GM18868 (cell line): ENCODE data around the gene HLA-E.
"Not testable (repeated sequence)": the region's sequence is repeated elsewhere in the genome, so short reads cannot be mapped to it uniquely, and the experiment has no call there.

Source experiments
- ATAC-seq: cut with Tn5 transposase; IDR thresholded peaks from one replicate; pipeline ENCODE4 v1.9.1; 2021; ENCODE audit warnings: mild to moderate bottlenecking, moderate library complexity; ENCODE audit not compliant: unreplicated experiment

Gene HLA-E

DNA sequence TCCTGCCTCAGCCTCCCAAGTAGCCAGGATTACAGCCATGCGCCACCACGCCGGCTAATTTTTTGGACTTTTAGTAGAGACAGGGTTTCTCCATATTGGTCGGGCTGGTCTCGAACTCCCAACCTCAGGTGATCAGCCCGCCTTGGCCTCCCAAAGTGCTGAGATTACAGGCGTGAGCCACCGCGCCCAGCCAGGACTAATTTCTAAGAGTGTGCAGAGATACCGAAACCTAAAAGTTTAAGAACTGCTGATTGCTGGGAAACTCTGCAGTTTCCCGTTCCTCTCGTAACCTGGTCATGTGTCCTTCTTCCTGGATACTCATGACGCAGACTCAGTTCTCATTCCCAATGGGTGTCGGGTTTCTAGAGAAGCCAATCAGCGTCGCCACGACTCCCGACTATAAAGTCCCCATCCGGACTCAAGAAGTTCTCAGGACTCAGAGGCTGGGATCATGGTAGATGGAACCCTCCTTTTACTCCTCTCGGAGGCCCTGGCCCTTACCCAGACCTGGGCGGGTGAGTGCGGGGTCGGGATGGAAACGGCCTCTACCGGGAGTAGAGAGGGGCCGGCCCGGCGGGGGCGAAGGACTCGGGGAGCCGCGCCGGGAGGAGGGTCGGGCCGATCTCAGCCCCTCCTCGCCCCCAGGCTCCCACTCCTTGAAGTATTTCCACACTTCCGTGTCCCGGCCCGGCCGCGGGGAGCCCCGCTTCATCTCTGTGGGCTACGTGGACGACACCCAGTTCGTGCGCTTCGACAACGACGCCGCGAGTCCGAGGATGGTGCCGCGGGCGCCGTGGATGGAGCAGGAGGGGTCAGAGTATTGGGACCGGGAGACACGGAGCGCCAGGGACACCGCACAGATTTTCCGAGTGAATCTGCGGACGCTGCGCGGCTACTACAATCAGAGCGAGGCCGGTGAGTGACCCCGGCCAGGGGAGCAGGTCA, at the start of gene HLA-E:
HLA-E (plus strand) TSS at position 429 of the 945 bp plus-strand sequence; CDS start at position 452, 23 bp downstream.
- ATAC-seq: peak; percentile 83

DNA sequence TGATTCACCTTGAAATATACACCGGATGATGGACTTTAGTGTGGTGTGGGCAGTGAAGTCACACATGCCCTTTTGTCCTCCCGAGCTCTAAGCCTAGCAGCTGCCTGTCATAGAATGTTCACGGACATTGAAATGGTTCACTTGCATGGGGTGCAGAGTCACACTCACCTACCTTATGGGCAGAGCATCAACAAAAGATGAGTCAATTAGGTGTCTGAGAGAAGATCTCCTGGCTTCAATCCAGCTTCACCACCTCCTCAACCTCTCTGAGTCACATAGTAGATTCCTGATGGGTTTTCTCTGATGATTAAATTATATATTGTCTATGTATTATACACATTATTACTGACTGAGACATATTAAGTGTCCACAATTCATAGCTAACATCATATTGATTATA, 48.1 kb upstream of the HLA-E start:
- no peak for ATAC-seq

DNA sequence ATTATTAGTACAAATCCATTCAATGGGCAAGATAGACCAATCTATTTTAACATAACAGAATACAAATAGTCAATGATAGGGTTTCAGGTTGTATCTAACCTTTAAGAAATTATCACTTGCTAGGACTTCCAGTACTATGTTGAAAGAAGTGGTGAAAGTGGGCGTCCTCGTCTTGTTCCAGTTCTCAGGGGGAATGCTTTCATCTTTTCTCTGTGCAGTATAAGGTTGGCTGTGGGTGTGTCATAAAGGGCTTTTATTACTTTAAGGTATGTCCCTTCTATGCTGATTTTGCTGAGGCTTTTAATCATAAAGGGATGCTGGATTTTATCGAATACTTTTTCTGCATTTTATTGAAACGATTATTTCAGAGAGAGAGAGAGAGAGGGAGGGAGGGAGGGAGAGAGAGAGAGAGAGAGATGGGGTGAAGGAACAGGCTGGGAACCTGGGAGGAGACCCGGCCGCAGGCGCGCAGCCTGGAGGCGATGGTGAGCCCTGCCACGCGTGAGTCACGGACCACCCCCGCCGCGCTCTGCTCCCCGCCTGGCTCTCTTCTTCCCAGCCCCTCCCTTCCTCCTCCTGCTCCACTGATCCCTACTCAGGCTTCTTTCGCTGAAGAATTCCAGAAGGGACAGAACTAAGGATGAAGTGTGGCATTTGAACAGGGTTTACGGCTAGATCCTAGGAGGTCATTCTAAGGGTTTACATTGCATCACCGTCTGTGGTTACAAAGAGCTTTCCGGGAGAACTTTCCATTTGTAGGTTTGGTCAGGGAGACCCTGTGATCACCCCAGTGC, 45.5 kb upstream of the HLA-E start:
- ATAC-seq: no peak

DNA sequence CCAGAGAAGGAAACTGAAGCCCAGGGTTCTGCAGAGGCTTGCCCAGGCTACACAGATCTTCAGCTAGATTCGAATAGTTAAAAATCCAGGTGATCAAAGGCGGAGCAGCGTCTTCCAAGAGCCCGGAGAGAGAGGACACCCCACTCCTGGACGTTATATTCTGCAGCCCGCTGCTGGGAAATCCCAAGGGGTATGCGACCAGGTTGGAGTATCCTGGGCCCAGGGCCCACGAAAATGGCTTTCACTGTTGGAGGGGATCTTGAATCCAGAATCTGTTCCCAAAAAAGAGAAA, 44.9 kb upstream of the HLA-E start:
- no peak for ATAC-seq

DNA sequence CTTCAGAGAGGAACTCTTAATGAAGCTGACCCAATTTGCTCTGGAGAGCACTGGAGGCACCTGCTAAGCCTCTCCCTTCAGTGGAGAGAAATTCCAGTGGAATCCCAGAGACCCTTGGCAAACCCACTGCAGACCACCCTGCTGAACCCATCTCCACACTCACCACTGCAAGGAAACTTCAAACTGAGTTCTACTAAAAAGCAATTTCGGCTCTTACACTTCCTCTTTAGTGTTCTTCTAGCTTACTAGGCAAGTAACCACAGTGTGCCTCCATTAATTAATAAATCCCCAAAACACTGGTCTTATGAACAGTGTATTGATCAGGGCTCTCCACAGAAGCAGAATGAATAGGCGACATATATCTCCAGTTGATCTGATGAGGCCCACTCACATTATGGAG, 43.0 kb upstream of the HLA-E start:
- no peak for ATAC-seq

DNA sequence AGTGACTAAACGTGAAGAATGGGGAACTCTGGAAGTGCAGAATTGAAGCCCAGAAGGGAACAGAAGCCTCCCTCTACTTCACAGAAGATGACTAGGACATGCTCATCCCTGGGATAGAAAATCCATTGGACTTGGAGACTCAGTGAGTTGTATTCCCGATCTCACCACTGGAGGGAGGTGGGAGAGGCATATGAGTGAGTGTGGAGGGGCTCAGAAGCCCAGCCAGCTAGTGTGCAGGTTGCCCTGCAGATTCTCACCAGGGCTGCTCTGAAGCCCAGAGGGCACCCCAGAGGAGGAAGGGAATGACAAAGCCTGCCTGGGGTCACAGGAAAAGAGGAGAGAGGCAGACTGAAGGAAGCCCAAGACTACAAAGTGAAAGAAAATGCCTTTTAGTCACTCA, 42.1 kb upstream of the HLA-E start:
- no peak for ATAC-seq

DNA sequence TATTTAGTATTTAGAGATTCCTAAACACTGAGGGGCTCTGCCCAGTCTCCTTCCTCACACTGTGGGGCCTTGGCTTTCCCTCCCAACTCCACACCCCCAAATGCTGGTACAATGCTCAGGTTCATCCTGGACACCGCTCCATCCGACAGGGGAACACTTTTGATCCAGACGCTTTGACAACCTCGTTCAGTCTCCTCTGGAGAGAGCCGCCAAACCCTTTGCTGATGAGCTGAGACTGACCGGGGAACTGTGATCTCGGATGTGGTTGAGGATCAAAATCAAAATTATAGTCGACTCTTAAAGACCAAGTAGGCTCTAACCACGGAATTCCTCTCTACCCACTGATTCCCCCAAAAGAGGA, 38.8 kb upstream of the HLA-E start:
- no peak for ATAC-seq

DNA sequence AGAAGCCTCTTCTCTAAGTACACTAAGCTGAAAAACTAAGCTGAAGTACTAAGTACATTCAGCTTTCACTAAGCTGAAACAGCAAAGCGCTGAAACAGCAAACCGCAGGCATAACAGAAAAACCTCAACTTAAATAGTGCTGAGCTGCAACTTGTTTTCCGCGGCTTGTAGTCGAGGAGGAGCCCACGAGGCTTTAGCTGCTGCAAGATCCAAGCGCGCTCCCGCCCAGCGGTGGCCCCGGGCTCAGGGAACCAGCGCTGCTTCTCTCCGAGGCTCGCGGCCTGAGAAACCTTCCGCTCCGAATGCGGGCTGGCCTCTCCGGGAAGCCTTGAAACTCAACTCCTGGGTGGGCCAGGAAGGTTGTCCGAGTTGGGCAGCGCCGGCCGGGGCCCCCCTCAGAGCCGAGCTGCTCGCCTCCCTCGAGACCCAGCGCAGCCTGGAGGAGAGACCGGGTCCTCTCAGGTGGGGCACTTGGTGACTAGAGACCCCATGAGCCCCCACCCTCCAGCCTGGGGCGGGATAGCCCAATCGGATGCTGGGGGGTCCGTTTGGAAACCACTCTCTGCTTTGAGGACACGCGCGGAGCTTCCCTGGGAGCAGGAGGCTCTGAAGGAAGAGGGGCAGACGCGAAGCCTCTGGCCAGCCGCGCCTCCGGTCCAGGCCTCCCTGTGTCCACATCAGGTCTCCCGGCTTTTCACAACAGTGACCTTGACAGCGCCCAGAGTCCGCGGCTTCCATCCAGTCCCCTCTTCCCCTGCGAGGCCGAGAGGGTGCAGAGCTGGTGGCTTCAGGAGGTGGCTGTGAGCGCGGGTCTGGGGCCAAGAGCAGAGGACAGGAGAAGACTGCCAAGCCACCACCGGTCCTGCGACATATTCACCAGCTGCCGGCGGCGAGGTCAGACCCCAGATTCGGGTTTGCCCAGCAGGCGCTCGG, 38.1 kb upstream of the HLA-E start:
- no peak for ATAC-seq

DNA sequence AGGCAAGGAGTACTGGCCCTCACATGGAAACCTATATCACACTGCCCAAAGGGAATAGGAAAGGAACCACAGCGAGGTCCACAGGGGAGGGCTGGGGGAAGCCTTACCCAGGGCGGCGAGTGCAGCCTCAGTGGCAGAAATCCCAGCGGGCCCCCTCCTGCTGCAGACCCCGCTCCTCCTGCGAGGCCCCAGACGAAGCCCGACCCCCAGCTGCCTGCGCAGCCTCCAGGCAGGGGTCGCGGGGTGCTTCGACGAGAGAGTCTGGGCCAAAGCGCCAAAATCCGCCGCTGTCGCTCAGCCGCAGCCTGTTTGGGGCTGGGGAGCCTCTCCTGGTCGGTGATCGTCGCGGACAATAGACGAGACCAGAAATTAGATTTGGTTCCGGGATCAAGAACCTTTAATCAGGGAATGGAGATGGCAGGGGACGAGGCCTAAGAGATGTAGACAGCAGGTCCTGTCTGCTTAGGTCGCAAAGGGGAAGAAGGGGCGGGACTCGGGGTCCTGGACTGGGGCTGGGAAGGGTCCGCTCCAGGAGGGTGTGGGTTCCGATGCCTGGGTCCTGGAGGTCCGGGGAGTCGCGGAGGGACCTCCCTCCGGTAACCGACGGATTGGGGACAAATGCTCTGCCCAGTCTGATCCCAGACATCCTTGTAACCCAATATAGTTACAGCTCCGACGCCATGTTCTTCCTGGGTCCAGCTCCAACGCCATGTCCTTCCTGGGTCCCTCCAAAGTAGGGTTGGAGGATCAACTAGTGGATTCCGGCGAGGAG, 36.4 kb upstream of the HLA-E start:
- ATAC-seq: no peak

DNA sequence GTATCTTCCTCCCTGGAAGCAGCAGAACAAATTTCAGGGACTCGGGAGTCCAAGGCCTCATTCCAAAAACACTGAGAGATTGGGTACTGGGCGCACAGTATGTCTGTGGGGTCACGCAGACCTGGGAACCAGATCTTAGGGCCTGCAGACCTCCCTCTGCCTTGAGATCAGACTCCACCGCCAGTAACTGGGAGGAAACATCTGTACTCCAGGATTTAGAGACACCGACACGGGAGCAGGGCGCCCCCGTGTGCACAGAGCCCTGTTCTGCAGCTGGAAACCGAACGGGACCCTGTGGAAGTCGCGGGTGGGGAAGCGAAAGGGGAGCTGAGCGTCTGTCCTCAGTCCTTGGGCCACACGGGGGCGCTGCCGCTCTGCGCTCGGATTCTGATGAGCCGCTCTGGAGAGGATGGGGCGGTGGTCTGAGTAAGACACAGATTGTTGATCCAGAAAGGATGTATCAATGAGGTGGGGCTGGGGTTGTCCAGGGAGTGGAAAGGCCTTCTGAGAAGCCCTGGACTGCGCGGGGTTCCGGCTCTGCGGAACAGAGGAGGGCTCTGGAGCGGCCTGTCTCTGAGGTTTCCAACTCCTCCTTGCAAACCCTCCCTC, 35.7 kb upstream of the HLA-E start:
- peak; percentile 58 for ATAC-seq

DNA sequence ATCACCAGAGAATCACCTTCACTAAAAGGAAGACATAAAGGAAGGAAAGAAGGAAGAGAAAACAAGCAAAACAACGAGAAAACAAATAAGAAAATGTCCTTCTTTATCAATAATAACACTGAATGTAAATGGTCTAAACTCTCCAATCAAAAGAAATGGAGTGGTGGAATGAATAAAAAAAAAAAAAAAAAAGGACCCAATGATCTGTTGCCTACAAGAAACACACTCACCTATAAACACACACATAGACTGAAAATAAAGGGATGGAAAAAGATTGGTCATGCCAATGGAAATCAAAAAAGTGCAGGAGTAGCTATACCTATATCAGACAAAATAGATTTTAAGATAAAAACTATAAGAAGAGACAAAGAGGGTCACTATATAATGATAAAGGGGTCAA, 30.2 kb upstream of the HLA-E start:
- no peak for ATAC-seq

DNA sequence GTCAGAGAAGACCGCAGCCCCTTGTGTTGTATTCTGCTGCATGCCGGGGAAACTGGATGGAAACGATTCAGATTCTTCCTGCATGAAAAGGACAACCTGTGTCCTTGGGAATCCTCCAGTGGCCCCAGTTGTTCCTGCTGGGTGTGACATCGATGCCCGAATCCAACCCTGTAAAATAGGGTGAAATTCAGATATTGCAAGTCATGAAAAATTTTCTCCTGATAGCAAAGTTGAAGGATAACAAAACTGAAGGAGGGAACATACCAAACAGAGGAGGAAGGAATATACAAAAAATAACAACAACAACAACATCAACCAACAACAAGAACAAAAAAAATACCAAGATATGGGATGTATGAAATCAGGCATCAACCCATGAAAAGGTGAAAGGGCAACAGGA, 28.3 kb upstream of the HLA-E start:
- ATAC-seq: no peak

DNA sequence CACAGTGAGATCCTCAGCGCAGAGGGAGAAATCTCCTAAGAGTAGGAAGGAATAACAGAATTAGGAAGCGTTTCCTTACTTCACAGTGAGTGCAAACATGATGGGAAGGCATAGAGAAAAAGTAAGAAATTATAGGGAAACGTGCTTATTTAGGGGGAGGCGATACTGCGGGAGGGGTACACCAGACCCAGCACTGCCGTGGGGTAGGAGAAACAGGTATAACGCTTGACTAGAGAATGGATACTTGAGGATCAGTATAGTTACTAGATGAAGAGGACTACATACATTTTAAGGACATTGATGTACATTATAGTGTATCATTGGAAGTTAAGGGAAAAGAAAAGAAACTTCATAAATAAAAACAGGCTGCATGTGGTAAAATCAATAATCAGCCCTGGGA, 26.8 kb upstream of the HLA-E start:
- no peak for ATAC-seq

DNA sequence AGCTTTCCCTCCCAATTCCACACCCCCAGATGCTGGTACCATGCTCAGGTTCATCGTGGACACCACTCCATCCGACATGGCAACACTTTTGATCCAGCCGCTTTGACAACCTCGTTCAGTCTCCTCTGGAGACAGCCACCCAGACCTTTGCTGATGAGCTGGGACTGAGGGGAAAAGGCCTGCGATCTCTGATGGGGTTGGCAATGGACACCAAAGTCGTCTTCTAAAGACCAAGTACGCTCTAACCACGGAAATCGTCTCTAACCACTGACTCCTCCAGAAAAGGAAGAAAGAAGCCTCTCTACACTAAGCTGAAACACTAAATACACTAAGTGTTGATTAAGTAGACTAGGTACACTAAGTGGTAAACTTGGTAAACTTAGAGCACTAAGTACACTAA, 26.1 kb upstream of the HLA-E start:
- ATAC-seq: no peak

DNA sequence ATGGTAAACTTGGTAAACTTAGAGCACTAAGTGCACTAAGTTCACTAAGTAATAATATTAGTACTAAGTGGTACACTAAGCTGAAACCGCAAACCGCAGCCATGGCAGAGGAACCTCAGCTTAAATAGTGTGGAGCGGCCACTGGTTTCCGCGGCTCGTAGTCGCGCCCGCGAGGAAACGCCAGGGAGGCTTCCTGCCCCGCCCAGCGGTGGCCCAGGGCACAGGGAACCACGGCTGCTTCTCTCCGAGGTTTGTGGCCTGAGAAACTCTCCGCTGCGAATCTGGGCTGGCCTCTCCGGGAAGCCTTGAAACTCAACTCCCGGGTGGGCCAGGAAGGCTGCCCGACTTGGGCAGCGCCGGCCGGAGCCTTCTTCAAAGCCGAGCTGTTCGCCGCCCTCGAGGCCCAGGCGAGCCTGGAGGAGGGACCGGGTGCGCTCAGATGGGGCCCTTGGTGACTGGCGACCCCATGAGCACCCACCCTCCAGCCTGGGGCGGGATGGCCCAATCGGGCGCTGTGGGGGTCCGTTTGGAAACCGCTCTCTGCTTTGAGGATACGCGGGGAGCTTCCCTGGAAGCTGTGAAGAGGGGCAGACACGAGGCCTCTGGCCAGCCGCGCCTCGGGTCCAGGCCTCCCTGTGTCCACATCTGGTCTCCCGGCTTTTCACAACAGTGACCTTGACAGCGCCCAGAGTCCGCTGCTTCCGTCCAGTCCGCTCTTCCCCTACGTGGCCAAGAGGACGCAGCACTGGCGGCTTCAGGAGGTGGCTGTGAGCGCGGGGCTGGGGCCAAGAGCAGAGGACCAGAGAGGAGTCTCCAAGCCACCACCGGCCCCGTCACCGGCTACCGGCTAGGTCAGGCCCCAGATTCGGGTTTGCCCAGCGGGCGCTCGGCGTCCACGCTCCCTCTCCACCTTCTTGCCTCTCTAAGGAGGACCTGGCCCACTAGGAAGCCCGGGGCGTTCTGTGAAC, 25.4 kb upstream of the HLA-E start:
- ATAC-seq: no peak

DNA sequence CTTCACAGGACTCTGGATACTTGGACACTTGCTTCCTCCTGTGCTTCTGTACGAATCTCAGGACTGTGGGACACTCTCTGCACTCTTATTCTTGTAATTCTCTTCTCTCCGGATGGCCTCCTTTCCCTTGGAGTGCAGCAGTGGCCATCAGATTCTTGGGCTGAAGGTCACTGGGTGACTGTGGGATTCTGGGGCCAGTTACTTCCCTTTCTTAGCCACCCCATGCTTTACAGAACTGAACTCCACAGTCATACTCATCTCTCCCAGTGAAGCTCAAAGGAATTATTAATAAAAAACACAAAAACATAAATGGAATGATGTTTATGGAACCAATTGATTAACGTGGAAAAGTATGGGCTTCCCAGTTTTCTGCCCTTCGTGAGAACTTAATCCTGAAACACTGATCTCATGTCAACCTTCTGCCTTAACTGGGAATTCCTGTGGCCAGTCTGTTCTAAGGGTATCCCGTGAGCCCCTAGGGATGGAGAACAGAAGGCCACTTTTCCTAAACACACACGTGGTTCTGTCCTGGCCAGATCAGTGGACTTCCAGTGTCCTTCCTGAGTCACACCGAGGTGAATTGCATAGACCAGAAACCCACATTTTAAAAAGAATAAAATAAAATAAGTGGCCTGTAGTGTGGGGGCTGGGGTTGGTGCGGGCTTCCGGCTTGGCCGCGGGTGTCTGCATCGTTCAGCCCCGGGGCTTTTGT, 23.6 kb upstream of the HLA-E start:
- ATAC-seq: no peak

DNA sequence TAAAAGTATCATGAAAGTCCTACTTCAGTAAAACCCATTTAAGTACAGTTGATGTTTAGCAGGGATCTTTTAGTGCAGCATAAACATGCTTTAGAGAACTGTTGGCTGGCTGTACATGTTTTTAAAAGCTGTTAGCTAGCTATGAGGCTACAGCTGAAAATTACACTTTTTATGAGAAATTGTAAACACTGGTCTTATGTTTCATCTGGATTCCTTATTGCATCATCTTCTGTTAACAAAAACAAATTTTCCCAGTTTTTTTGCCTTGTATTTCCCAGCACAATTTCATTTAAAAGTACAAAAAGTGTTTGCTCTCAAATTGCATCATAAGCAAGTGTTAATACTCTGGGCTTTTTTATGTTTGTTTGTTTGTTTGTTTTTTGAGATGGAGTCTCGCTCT, 18.3 kb upstream of the HLA-E start:
- no peak for ATAC-seq

DNA sequence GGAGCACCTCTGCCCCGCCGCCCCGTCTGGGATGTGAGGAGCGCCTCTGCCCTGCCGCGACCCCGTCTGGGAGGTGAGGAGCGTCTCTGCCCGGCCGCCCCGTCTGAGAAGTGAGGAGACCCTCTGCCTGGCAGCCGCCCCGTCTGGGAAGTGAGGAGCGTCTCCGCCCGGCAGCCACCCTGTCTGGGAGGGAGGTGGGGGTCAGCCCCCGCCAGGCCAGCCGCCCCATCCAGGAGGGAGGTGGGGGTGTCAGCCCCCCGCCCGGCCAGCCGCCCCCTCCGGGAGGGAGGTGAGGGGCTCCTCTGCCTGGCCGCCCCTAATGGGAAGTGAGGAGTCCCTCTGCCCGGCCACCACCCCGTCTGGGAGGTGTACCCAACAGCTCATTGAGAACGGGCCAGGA, 14.2 kb upstream of the HLA-E start:
- not testable (repeated sequence) for ATAC-seq
